Ovary (tissue), 3 donors: ENCODE results near the gene CSAD.

Experiments used
- POLR2A ChIP-seq: fragments of 450-650 bp; IDR thresholded peaks from one replicate; pipeline ENCODE4 v1.6.1; 2017; ENCODE audit warnings: antibody characterized with exemption, mild to moderate bottlenecking, moderate library complexity
- TF ChIP-seq, protein P1 (sequence below), 3 donors: fragments of 450-650 bp in 2 of 3; fragments of 200-600 bp in 1 of 3; IDR thresholded peaks; one replicate each; pipeline versions ENCODE4 v1.5.1 to v1.8.0; 2016 to 2022; ENCODE audit warnings: antibody characterized with exemption in 3 of 3, mild to moderate bottlenecking in 1 of 3
- donor health status: DM: no; HTN: no; CAD: no.

DNA sequence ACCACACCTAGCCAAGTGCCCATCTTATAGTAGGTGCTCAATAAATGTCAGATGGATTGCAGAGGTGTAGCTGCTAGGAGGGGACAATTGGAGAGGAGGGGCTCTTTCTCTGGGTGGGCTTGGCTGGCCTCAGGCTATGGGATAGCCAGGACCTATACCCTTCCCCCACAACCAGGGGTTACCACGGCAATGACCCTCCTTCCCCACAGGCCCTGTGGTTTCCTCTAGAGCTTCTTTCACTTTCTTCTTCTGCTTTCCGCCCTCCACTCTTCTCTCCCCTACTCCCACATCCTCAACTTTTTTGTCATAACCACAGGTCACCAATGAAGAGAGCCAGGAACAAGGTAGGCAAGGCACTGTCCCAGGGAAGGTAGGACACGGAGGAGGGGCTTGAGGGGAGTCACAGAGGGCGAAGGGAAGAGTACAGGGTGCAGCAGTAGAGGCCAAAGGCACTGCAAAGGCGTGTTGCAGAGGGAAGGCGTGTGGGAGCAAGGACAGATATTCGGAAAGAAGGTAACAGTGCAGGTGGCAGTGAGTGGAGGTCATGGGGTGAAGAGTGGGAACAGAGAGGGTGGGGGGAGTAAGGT, 28.2 kb upstream of the CSAD start:
- TF ChIP-seq, protein P1, sequence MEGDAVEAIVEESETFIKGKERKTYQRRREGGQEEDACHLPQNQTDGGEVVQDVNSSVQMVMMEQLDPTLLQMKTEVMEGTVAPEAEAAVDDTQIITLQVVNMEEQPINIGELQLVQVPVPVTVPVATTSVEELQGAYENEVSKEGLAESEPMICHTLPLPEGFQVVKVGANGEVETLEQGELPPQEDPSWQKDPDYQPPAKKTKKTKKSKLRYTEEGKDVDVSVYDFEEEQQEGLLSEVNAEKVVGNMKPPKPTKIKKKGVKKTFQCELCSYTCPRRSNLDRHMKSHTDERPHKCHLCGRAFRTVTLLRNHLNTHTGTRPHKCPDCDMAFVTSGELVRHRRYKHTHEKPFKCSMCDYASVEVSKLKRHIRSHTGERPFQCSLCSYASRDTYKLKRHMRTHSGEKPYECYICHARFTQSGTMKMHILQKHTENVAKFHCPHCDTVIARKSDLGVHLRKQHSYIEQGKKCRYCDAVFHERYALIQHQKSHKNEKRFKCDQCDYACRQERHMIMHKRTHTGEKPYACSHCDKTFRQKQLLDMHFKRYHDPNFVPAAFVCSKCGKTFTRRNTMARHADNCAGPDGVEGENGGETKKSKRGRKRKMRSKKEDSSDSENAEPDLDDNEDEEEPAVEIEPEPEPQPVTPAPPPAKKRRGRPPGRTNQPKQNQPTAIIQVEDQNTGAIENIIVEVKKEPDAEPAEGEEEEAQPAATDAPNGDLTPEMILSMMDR (IDR thresholded peaks at IDR 0.05), result no peak
- TF ChIP-seq POLR2A, result no peak
